ENCODE results near the gene ATXN7.

The ATXN7 gene

DNA sequence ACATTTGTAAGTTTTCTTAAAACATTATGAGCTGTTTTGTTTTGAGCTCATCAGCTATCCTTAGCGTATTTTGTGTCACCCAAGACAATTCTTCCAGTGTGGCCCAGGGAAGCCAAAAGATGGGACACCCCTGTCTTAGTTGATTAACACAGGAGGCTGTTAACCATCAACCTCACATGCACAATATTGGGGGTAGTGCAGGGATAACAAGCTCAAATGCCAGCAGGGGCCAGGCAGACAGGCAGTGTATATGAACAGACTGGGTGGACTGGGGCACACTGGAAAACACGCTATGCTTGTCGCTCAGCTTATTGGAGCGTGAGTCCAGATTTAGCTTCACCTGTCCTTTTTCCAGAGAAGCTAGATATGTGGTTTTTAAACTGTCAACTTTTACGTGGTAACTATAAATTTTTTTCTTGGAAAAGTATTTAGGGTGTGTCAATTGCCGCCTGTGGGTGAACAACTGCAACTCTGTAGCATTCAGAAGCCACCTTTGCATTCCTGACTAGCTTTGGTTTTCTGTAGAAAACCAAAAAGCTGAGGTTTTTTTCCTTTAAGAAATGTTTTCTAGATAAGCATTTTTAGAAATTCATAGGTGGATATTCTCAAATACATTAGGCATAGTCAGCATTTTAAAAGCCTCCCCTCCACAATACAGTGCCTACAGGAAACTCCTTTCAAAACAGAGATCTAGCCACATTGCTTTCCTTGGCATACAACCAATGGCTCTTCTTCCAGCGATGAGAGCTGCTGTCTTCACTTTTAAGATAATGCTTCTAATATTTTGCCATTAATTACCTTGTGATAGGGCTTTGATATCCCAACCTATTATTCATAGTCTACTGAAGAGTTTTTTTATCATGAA lies 145.1 kb downstream of the ATXN7 start:
- no peak for DNase-seq (ENCODE audit: extremely low read depth in 1 of 2, low read depth in 1 of 2)

DNA sequence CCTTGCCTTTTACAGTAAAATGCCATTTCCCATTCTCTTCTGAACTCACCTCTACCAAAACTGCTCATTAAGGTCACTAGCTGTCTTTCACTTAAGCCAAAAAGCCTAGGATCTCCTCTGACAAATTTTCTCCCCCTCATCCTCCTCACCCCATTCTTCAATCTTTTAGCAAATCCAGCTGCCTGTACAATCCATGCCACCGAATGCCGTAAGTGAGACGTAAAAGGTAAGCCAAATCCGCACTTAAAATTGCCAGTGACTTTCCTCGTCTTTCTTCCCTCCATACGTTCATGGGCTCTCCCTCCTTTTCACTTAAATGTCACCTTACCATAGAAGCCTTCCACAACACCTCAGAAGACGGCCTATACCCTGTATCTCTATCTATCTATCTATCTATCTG lies 145.9 kb downstream of the ATXN7 start:
- DNase-seq (ENCODE audit: extremely low read depth in 1 of 2, low read depth in 1 of 2) = no peak

DNA sequence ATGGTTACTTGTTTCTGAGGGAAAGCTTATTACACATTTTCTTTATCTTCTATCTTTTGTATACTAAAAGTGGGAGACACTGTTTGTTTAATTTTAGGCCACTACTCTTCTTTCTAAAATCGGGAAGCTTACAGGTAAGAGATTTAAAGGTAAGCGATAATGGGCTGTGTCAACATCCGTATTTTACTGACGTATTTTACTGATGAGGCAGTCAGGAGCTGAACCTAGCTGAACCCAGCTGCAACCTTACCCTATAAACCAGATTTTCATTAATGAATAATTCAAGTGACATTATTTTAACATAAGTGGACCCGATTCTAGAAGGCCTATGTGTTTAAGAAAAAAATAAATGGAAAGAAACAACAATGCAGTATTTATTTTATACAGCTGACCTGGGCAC lies 146.5 kb downstream of the ATXN7 start:
- DNase-seq (ENCODE audit: extremely low read depth in 1 of 2, low read depth in 1 of 2) = no peak

DNA sequence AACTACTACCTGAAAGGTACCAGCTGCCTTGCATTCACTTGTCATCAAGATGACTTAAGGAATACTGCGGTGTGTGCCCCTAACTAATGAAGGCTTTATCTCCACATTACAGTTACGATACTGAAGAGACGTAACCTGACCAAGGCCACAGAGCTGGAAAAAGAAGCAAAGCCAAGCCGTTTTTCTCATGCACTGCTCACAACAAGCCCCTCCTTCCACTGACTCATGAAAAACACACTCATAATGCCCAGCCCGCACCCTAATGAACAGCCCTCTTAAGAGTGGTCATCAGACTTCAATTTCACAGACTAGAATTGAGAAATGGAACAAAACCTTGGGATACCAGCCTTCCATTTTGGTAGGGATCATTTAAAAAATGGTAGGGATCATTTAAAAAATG lies 148.0 kb downstream of the ATXN7 start:
- no peak for DNase-seq (ENCODE audit: extremely low read depth in 1 of 2, low read depth in 1 of 2)

DNA sequence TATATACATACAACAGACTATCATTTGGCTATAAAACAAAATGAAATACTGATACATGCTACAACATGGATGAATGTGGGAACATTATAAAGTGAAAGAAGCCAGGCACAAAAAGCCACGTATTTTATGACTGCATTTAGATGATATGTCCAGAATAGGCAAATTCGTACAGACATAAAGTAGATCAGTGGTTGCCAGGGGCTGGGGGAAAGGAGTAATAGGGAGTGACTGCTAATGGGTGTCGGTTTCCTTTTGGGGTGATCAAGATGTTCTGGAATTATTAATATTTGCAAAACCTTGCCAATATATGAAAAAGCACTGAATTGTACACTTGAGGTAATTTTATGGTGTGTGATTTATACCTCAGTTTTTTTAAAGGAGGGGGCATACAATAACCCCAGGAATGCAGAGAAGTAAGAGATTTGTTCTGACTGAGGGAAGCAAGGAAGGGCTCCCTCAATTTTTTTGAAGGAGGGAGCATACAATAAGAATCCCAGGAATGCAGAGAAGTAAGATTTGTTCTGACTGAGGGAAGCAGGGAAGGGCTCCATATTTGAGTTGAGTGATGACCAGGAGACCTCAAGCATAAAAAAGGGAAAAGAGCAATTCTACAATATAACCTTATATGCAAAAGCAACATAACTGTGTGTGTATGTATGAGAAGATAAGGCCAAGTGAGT lies 153.4 kb downstream of the ATXN7 start:
- DNase-seq (ENCODE audit: extremely low read depth in 1 of 2, low read depth in 1 of 2) = no peak

DNA sequence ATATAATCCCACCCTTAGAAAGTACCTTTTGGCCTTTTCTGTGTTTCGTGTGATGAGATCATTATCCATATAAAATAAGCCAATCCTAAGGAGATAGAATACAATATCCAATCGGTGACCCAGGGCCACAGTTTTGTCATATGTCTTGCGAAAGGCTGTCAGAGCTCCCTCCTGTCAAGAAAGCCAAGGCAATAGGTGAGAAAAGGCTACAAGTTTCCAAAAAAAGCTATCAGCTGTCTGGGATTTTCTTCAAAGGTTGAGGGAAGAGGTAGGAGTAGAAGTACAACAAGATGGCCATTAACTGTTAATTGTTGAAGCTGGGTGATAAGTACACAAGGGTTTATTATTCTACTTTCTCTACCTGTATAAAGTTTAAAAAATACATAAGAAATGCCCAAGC lies 155.6 kb downstream of the ATXN7 start:
- no peak for DNase-seq (ENCODE audit: extremely low read depth in 1 of 2, low read depth in 1 of 2)

DNA sequence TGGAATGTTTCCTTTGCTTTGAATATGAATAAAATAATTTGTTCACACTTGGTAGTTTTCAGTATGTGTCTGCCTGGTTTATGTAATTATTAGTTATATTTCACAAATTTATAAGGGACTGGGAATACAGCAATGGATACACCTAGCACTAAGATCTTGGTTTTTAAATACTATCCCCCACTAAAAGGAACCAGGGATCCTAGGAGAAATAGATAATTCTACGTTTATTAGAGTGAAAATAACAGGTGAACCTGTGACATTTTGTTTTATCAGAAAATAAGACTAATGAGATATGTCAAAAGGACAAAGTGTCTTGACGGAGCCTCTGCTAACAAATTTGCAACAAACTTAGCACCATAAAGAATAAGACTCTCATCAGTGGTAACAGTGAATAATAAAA lies 156.2 kb downstream of the ATXN7 start:
- no peak for DNase-seq (ENCODE audit: extremely low read depth in 1 of 2, low read depth in 1 of 2)

DNA sequence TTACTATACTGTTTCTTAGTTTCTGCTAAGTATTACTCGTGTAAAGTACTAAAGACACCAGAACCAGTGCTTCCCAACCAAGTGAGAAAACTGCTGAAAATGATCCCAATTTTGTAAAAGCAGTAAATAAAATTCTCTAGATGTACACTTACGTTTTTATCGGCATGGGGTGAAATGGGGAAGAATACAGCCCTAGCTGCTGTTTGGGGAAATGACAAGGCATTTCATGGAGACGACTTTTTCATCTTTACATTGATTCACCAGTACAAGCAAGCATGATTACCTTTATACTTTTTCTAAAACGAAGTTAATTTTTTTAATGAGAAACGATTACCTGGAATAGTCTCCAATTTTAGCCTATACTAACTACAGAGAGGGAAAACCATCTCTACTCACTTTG lies 158.3 kb downstream of the ATXN7 start:
- no peak for DNase-seq (ENCODE audit: extremely low read depth in 1 of 2, low read depth in 1 of 2)

DNA sequence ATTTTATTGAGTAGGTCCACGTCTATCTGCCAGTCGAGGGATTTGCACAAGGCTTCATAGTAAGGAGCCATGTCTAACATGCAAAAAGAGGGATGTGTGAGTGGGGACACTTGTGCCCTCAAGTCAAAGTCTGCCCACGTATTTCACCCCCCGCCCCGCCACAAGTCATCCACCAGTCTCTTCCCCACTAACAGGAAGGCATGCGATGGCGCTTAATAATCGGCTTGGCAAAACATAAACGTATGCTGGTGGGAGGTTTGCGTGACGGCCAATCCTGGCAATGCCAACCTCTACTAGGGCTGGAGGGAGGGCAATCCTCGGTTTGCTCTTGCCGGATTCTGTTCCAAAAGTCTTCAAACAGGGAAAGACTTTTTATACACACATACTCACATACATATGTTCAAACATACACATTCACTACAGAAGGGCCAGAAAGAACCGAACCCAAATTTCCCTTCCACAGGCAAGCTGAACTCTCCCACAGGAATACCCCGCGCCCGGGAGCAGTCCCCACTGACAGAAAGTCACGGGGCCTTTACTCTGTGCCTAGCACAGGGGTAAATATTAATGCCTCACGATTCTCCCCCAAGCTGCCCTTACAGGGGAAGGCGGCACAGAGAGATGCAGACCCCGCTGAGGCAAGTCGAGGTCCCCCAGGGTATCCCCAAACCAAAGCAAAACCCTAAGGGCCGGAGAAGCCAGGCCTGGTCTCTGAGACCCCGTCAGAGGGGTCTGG lies 159.0 kb downstream of the ATXN7 start:
- no peak for DNase-seq (ENCODE audit: extremely low read depth in 1 of 2, low read depth in 1 of 2)

DNA sequence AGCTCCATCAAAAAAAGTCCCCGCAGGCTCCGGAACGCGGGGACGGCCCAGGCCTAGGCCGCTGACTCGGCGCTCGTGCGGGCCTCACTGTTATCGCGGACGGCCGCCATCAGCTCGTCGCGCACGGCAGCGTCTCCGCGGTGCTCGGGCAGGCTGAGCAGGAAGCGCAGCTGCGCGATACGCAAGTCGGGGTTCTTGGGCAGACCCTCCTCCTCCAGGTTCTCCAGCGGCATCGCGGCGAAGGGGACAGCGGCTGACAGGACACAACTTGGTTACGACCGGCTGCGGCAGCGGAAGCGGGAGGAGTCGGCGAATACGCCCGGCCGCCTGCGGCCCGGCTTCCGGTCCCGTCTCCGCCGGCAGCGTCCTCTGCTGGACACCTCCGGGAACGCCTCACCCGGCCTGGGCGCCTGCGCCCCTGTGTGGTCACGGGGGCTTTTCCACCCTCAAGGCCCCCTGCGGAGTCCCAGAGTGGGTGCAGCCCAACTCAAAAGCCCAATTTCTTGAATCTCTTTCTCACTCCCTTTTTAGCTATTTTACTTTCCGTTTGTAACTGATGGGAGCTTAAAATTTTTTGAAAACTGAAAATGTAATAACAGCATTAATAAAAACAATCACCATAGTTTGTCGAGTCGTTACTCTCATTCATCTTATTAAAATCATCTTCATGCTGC lies 159.7 kb downstream of the ATXN7 start, which contains the start of gene PSMD6:
Gene PSMD6 (minus strand): TSS at position 308 of the 674 bp plus-strand sequence. CDS start 75 bp downstream, at position 233.
- peak; percentile 79 to 84 for DNase-seq (ENCODE audit: extremely low read depth in 1 of 2, low read depth in 1 of 2)

DNA sequence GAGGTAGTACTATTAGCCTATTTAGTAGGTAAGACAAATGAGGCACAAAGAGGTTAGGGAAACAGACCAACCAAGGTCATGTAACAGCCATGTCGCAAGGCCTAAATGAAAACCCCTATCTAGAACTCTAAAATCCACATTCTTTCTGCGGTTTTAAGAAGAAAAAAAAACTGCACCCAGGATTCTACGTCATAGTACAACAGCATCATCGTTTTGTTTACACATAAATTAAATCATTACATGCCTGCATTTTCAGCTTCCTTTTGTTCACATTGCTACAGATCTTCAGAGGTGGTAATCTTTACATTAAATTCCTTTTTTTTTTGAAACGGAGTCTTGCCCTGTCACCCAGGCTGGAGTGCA lies 160.2 kb downstream of the ATXN7 start:
- no peak for DNase-seq (ENCODE audit: extremely low read depth in 1 of 2, low read depth in 1 of 2)

DNA sequence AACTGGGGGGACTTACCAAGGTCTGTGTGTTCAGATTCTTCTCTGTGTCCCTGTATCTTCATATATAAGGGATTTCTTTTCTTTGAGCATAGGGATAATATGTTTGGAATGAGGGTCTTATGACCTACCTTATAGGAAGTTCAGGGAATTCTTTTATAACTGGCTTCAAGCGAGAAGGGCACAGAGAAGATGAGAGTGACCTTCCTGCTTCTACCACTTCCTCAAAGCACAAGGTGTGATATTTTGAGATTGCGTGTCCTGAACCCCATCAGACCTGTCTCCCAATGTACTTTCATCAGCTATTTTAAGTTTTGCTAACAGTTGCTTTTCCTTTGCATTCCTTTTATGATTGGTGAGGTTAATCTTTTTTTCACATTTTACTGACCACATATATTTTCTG lies 162.7 kb downstream of the ATXN7 start:
- no peak for DNase-seq (ENCODE audit: extremely low read depth in 1 of 2, low read depth in 1 of 2)

DNA sequence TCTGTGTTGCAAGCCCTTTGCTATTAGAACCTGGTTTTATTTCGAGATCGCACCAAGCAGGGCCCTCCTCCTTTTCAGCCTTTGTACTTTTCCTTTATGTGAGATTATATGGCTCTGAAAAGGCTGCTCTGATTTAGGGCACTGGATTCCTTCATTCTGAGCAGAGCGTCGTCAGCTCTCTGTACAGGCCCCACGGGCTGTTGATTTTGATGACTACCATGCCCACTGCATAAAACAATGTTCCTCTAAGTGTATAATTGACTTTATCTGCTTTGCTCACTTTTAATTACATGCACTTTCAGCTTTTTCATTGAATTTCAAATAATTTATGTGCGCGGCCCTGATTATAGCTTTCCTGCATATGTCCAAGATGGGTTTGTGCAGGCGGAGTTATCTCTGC lies 164.0 kb downstream of the ATXN7 start:
- DNase-seq (ENCODE audit: extremely low read depth in 1 of 2, low read depth in 1 of 2) = no peak

DNA sequence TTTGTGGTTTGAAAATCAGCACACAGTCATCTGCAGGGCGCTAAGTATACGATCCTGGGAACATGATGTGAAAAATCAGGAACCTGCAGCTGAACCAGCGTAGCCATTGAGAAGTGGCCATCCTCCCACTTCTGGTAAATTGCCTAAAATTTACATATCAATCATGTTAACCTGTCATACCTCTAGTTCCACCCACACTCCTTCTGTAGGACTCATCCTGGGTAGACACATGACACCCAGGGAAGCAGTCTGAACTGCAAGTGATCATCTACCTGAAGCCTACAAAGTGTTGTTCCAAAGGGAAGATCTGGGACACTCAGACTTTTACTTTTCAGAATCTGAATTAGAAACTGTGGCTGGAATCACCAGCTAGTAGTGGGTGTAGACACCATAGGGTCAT lies 165.1 kb downstream of the ATXN7 start:
- DNase-seq (ENCODE audit: extremely low read depth in 1 of 2, low read depth in 1 of 2) = no peak

DNA sequence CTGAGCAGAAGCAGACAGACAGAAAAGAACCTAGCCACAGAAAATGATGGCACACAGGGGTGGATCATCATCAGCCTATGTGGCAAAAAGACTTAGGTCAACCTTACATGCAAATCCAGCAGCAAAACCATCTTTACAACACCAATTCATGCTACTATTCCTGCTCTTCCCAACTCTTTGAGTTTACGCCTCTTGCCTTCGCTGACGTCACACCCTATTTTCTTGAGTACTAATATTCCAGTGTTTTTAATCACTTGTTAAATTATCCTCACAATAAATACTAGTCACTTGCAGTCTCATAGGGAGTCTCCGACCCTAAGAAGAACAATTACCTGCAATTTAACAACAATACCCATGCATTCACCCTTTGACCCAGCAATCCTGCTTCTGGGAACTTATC lies 165.6 kb downstream of the ATXN7 start:
- no peak for DNase-seq (ENCODE audit: extremely low read depth in 1 of 2, low read depth in 1 of 2)

DNA sequence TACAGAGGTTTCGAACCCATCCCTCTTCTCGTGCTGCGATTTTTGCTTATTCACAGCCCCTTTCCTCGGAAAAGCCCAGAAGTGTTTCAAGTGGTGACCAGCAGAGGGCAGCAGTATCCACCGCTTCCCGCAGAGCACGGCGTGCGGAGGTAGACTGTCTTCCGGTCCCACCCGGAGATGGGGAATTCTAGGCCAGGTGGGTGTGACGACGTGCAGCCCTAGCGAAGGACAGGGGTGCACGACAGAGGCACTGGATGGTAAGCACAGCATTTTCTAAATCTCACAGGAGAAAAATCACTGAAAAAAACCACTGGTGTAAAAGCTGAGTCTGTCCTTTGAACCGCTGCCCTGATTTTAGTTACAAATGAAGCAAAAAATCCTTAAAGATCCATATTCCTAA lies 167.1 kb downstream of the ATXN7 start:
- peak; percentile 40 to 53 for DNase-seq (ENCODE audit: extremely low read depth in 1 of 2, low read depth in 1 of 2)

DNA sequence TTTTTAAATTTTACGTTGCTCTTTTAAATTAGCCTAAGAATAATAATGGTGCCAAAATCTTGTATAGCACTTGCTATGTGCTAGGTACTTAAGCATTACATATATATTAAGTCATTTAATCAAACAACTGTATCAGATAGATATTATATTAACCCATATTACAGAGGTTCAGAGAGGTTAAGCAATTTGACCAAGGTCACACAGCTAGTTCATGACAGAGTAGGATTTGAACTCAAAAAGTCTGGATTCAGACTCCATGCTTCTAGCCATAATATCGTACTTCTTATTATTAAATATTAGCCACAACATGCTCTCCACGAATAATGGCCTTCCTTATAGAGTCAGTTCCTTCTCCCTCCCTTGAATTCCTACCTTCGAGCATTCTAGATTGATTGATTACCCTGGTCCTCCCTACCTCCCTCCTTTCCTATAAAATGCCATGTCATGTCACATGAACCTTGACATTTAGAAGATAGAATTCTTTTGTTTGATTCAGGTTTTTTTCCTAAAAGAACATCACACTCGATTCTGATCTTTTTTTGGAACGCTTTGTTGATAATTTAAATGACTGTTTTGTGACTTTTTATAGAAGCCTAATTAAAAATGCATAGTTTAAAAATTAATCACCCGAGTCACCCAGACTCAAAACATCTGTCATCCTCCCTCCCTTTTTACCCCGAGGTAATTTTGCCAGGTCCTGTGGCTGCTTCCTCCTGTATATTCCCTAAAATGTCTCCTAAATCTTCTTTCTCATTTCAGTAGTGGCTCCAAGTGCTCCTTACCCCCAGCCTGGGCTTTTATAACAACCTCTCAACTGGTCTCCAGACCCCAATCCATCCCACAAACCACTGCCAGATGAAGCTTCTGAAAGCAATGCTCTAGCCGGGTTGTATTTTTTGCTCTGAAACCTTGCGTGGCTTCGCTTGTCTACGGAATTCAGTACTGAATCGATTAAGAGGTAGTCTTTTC lies 168.2 kb downstream of the ATXN7 start:
- no peak for DNase-seq (ENCODE audit: extremely low read depth in 1 of 2, low read depth in 1 of 2)

DNA sequence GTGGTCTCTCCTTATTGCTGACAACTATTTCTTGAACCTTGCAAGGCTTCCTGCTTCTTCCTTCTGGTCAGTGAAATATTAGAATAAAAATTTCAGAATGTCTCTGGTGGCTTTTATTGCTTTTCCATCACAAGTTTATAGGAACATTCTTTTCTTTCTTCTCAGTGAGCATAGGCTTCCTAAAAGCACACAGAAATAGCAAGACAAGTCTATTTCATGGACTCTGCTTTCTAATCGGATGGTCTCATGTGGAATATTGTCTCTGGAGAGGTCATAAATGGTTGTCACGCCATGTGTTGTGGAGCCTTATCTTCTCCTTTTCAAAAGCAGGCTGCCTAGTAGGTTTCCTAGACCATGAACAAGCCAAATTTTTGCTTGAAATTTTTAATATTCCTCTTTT lies 169.4 kb downstream of the ATXN7 start:
- DNase-seq (ENCODE audit: extremely low read depth in 1 of 2, low read depth in 1 of 2) = no peak

DNA sequence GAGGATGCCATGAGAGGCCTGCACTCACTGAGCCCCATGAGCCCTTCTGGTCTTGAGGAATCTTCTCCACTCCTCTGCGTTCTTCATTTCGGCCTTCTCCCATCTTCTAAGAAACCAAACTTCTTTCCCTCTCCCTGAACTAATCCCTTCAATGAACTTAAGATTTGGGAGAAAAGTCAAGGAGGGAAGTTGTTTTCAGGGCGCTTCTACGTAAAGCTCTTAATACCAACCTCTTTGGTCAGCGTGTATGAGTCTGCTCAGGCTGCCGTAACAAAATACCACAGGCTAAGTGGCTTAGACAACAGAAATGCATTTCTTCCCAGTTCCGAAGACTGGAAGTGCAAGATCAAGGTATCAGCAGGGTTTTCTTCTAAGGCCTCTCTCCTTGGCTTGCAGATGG lies 173.4 kb downstream of the ATXN7 start:
- DNase-seq (ENCODE audit: extremely low read depth in 1 of 2, low read depth in 1 of 2) = no peak

DNA sequence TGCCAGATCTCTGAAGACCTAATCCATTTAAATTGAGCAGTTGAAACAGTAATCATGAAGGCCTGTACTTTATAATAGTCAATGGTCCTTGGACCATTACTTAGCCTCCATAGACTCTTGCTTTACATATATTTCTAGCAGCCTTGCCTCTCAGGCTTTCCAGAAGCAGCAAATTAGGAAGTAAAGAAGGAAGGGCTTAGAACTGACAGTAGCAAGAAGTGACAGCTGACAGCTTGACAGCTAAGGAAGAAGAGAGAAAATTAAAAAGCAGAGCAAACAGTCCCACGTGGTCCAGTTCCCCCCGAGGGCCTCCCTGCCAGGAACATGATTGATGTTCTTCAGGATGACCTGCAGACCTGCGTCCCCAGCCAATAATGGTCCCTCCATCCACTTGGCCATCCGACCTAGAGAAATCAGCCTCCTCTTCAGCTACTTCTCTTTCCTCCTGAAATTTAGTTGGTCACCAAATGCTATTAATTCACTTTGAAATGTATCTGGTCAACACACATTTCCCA lies 174.6 kb downstream of the ATXN7 start:
- DNase-seq (ENCODE audit: extremely low read depth in 1 of 2, low read depth in 1 of 2) = no peak

All from stimulated activated CD8-positive, alpha-beta memory T cell treated with anti-CD3 and anti-CD28 coated beads, Interleukin-7, amount 100 ng/mL, for 48 hours (primary cell).